Left ventricle myocardium inferior (tissue), 1 donor: ENCODE results near the gene DPP6. TPM values are rescaled to one million over a fixed set of nuclear protein-coding genes. Genes with fewer than 3 reads are reported as not detected.

Source experiments
- DNase-seq: peaks from one replicate; pipeline ENCODE4 v3.0.0-alpha.2; 2020
- H3K27ac ChIP-seq: fragments of 200-600 bp; replicated peaks from 2 replicates; pipeline ENCODE4 v1.8.0; 2021
- H3K27me3 ChIP-seq: fragments of 200-600 bp; 2 replicates; pipeline ENCODE4 v1.8.0; 2021; ENCODE audit warnings: low read depth
- H3K36me3 ChIP-seq: fragments of 200-600 bp; 2 replicates; pipeline ENCODE4 v1.8.0; 2021
- H3K4me1 ChIP-seq: fragments of 200-600 bp; 2 replicates; pipeline ENCODE4 v1.8.0; 2021
- H3K4me3 ChIP-seq: fragments of 200-600 bp; 2 replicates; pipeline ENCODE4 v1.8.0; 2021; ENCODE audit warnings: mild to moderate bottlenecking, moderate library complexity
- H3K9me3 ChIP-seq: fragments of 200-600 bp; replicated peaks from 2 replicates; pipeline ENCODE4 v1.8.0; 2021
- intact Hi-C: fragments of 100-400 bp; cut with micrococcal nuclease; formaldehyde crosslinking; loops from one replicate; pipeline ENCODE4 v1.11.0; 2022
- total RNA-seq: library from RNA; stranded (reverse); fragmentation: NEBNext Ultra II Directional; extraction: Animal tissue kit (Norgen Biotek cat#: 25700); gene quantifications from one replicate; pipeline ENCODE4 v1.2.1, GENCODE V29; 2021
- TF ChIP-seq, protein P1 (sequence below): fragments of 200-600 bp; IDR thresholded peaks from 2 replicates; pipeline ENCODE4 v1.8.0; 2021; ENCODE audit warnings: antibody characterized with exemption, mild to moderate bottlenecking, borderline replicate concordance
- donor health status: DM: no; HTN: yes; CAD: no; lungs with severe emphysema.

The DPP6 gene
- total RNA-seq, 1 donor from 2014 or later, result 0.25 TPM

DNA sequence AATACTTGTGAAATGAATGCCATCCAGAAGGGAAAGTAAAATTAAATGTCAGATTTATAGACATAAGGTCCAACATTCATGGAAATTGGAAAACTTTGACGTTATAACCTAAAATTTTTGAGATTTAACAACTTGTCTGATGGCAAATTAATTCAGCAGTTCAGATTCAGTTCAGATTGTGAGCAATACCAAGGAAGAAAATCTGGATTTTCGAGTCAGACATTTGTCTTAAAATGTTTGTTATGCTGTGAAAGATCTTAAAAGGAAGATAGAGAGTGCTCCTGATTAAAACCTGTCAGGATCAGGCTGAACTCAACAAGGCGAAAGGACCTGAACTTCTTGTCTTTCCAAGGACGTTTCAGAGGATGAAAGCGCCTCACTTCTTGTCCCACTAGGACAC, 629.8 kb downstream of the DPP6 start:
- Histone ChIP-seq H3K36me3 (no peaks in the 10 kb centered on the region), H3K4me3 (no peak overlapping the region), H3K9me3 (no peaks in the 10 kb centered on the region), H3K4me1 (no peaks in the 10 kb centered on the region), H3K27me3 (peaks cover 31% of the 10 kb centered on the region), H3K27ac (no peak overlapping the region)
- intact Hi-C loops, result no loop called here
- no peak for DNase-seq
- TF ChIP-seq, protein P1, sequence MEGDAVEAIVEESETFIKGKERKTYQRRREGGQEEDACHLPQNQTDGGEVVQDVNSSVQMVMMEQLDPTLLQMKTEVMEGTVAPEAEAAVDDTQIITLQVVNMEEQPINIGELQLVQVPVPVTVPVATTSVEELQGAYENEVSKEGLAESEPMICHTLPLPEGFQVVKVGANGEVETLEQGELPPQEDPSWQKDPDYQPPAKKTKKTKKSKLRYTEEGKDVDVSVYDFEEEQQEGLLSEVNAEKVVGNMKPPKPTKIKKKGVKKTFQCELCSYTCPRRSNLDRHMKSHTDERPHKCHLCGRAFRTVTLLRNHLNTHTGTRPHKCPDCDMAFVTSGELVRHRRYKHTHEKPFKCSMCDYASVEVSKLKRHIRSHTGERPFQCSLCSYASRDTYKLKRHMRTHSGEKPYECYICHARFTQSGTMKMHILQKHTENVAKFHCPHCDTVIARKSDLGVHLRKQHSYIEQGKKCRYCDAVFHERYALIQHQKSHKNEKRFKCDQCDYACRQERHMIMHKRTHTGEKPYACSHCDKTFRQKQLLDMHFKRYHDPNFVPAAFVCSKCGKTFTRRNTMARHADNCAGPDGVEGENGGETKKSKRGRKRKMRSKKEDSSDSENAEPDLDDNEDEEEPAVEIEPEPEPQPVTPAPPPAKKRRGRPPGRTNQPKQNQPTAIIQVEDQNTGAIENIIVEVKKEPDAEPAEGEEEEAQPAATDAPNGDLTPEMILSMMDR, result no peak

DNA sequence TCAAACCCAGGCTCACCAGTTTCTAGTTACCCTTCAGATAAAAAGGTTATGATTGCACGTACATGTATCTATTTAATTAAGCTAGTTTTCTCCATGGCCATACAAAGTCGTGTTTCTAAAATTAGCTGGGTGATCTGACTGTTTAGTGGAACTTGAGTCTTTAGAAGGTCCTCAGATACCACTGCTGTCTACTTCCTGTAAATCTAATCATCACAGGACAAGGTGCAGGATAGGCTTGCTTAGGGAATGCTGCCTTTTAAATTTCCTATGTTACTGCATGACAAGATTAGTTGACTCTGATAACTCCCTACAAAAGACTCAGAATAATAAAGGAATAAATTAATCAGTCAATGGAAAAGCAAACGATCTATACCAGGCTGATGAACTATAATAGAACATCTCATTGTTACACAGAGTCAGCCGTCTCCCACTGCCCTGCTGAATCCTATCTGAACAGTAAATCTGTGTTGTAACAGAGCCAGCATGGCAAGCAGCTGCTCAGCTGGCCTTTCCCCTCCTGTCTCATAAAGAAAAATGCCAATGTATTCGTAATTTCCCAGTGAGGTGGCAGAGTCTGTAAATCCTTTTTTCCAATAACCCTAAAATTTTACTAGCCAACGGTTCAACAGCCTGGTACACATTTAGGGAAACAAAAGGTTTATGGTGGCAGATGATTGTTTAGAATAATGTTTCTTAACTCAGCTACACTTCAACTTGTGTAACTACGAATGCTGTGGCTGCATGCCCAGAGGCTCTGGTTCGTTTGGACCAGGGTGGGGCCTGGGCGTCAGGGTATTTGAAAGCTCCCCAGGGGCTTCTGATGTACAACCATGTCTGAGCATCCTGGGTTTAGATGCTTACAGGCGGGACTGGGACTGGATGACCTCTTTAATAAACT, 632.7 kb downstream of the DPP6 start:
- DNase-seq, result no peak
- no peak overlapping the region for H3K27ac ChIP-seq
- peaks cover 25% of the 10 kb centered on the region for H3K27me3 ChIP-seq
- no peak overlapping the region for H3K4me3 ChIP-seq
- TF ChIP-seq, protein P1, result no peak
- H3K9me3 ChIP-seq, result no peaks in the 10 kb centered on the region
- no peaks in the 10 kb centered on the region for H3K4me1 ChIP-seq
- H3K36me3 ChIP-seq, result no peaks in the 10 kb centered on the region
- intact Hi-C loops, result no loop called here

DNA sequence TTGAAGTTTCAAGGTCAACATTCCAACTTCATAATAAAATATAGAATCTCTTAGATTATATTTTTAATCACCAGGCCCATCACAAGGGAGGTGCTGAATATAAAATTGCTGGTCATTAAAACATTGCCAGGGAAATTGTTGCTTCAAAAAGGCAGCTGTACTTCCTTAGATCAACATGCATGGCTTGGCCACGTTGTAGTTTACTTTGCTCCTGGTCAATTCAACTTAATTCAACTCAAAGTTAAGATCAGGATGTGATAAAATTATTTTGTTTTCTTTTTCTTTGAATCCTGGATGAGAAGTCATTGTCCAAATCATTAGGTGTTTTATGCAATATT, 633.3 kb downstream of the DPP6 start:
- TF ChIP-seq, protein P1, result no peak
- H3K4me1 ChIP-seq, result no peaks in the 10 kb centered on the region
- no peaks in the 10 kb centered on the region for H3K36me3 ChIP-seq
- H3K4me3 ChIP-seq, result no peak overlapping the region
- peaks cover 25% of the 10 kb centered on the region for H3K27me3 ChIP-seq
- intact Hi-C loops, result no loop called here
- no peak overlapping the region for H3K27ac ChIP-seq
- H3K9me3 ChIP-seq, result no peaks in the 10 kb centered on the region
- DNase-seq, result no peak

DNA sequence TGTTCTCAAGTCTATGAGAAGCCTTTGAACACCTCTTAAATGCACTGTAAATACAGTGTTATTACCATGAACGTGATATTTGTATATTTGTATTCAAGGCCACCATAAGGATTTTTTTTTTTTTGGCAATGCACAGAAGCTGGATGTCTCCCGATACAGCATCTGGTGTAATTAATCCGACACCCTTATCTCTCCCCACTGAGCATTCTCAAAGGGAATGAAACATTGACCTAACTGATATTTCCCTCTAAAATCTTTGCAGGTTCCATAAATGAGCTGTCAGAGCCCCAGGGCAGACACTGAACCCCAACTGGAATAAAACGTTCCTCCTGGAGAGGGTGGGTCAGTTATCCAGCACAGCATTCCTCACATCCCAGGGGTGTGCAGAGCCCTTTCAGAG, 634.1 kb downstream of the DPP6 start:
- intact Hi-C loops, result no loop called here
- no peak for DNase-seq
- no peaks in the 10 kb centered on the region for H3K9me3 ChIP-seq
- H3K4me1 ChIP-seq, result no peaks in the 10 kb centered on the region
- H3K36me3 ChIP-seq, result no peaks in the 10 kb centered on the region
- H3K27ac ChIP-seq, result no peak overlapping the region
- H3K4me3 ChIP-seq, result no peak overlapping the region
- H3K27me3 ChIP-seq, result peaks cover 25% of the 10 kb centered on the region
- TF ChIP-seq, protein P1, result no peak

DNA sequence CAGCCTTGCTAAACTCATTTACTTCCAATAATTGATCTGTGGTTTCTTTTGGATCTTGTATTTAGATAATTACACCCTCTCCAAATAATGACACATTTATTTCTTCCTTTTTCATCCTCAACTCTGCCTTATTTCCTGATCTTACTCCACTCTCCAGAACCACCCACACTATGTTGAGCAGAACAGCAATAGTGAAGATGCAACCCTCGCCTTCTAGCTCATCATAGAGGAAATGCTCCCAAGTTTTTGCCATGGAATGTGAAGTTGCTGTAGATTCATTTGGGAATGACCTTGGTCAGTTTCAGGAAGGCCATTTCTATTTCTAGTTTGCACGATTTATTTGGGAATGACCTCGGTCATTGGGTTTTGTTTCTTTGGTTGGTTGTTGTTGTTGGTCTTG, 636.8 kb downstream of the DPP6 start:
- TF ChIP-seq, protein P1, result no peak
- no peaks in the 10 kb centered on the region for H3K4me1 ChIP-seq
- no peak for DNase-seq

More for the DNA sequence above, 636.8 kb downstream of the DPP6 start:
- H3K27me3 ChIP-seq, result peaks cover 16% of the 10 kb centered on the region
- no peaks in the 10 kb centered on the region for H3K9me3 ChIP-seq
- H3K4me3 ChIP-seq, result no peak overlapping the region
- no peaks in the 10 kb centered on the region for H3K36me3 ChIP-seq
- H3K27ac ChIP-seq, result no peak overlapping the region
- intact Hi-C loops, result no loop called here
